OCI-LY7 (cell line): ENCODE measurements around the gene ABCF3. TPM values are rescaled to one million over a fixed set of nuclear protein-coding genes. Genes with fewer than 3 reads are reported as not detected.
A peak's percentile ranks its signal among the peaks of the same experiment; 100 is the strongest.

Source experiments
- BruUV-seq: library from RNA; stranded (reverse); fragments of 400-500 nt; replicated peaks from 2 replicates; lab custom pipeline; 2021; lab: Mats Ljungman, UMichigan
- CTCF ChIA-PET: fragments of 300-600 bp; sonication (Branson Sonifier 250); formaldehyde crosslinking; loops from one replicate; lab custom pipeline; 2022; ENCODE audit warnings: antibody characterized with exemption; ENCODE audit not compliant: unreplicated experiment; lab: Charles Lee
- POLR2A ChIA-PET: fragments of 300-600 bp; sonication (Branson Sonifier 250); formaldehyde crosslinking; loops from one replicate; lab custom pipeline; 2022; ENCODE audit warnings: antibody characterized with exemption; lab: Charles Lee
- DNase-seq: peaks from one replicate; pipeline ENCODE4 v3.0.0-alpha.2; 2015; ENCODE audit warnings: low spot score
- H2AFZ ChIP-seq: fragments of 200-600 bp; sonication (generic), shearing (Covaris generic); 2 replicates; pipeline ENCODE4 v1.6.1; 2014; ENCODE audit warnings: mild to moderate bottlenecking, antibody characterized with exemption, low read length, moderate library complexity
- H3K27ac ChIP-seq: fragments of 200-600 bp; sonication (generic); 2 replicates; pipeline ENCODE4 v1.5.1; 2014; ENCODE audit warnings: mixed run types, low read depth, mild to moderate bottlenecking, moderate library complexity, low read length, inconsistent platforms; ENCODE audit not compliant: poor library complexity, severe bottlenecking
- H3K36me3 ChIP-seq: fragments of 200-600 bp; sonication (generic); 2 replicates; pipeline ENCODE4 v1.6.1; 2014; ENCODE audit warnings: mild to moderate bottlenecking, antibody characterized with exemption, low read length, moderate library complexity, mixed read lengths; ENCODE audit not compliant: insufficient read depth
- H3K4me1 ChIP-seq: fragments of 200-600 bp; sonication (generic); 2 replicates; pipeline ENCODE4 v1.5.1; 2014; ENCODE audit warnings: mild to moderate bottlenecking, low read length; ENCODE audit not compliant: insufficient read depth, poor library complexity, severe bottlenecking
- H3K4me2 ChIP-seq: fragments of 200-600 bp; sonication (generic); 2 replicates; pipeline ENCODE4 v1.6.1; 2014; ENCODE audit warnings: mild to moderate bottlenecking, low read length
- H3K4me3 ChIP-seq: fragments of 200-600 bp; sonication (generic); 2 replicates; pipeline ENCODE4 v1.5.1; 2014; ENCODE audit warnings: mild to moderate bottlenecking, low read depth, low read length; ENCODE audit not compliant: poor library complexity, severe bottlenecking
- H3K79me2 ChIP-seq: fragments of 200-600 bp; sonication (generic); 2 replicates; pipeline ENCODE4 v1.6.1; 2016; ENCODE audit warnings: low read depth, mild to moderate bottlenecking, low read length, moderate library complexity, mixed read lengths; ENCODE audit not compliant: insufficient read depth
- H3K9me2 ChIP-seq: fragments of 200-600 bp; sonication (generic); 2 replicates; pipeline ENCODE4 v1.6.1; 2016; ENCODE audit warnings: mild to moderate bottlenecking, low read length, mixed read lengths; ENCODE audit not compliant: insufficient read depth
- H3K9me3 ChIP-seq: fragments of 200-600 bp; sonication (generic); 2 replicates; pipeline ENCODE4 v1.6.1; 2014; ENCODE audit warnings: mild to moderate bottlenecking, mixed run types, low read length, mixed read lengths
- H4K20me1 ChIP-seq: fragments of 200-600 bp; sonication (generic); 2 replicates; pipeline ENCODE4 v1.6.1; 2014; ENCODE audit warnings: mild to moderate bottlenecking, antibody characterized with exemption, low read length, moderate library complexity, mixed read lengths; ENCODE audit not compliant: insufficient read depth
- CTCF ChIP-seq: fragments of 200-600 bp; sonication (generic); conservative IDR thresholded peaks from 2 replicates; pipeline ENCODE4 v1.5.1; 2014; ENCODE audit warnings: mild to moderate bottlenecking, antibody characterized with exemption, low read length, moderate library complexity, mixed read lengths
- EZH2phosphoT487 ChIP-seq: fragments of 200-600 bp; sonication (generic); IDR thresholded peaks from 2 replicates; pipeline ENCODE4 v1.6.1; 2018; ENCODE audit warnings: low read depth, borderline replicate concordance, mild to moderate bottlenecking, mixed run types, antibody characterized with exemption, low read length, moderate library complexity, mixed read lengths
- intact Hi-C: fragments of 100-400 bp; cut with micrococcal nuclease; formaldehyde crosslinking; loops from one replicate; pipeline ENCODE4 v1.10.0; 2022; ENCODE audit not compliant: unreplicated experiment
- total RNA-seq, 2 experiments: library from RNA; depleted of rRNA in 1 of 2; stranded (reverse); fragments of >200 nt in 1 of 2; shearing (Covaris generic) in 1 of 2; gene quantifications; 2 replicates each; pipeline ENCODE4 v1.2.3, GENCODE V29; 2014 to 2022

The ABCF3 gene
- total RNA-seq, 2 experiments from 2014 or later = 51.6 to 67.1 TPM

DNA sequence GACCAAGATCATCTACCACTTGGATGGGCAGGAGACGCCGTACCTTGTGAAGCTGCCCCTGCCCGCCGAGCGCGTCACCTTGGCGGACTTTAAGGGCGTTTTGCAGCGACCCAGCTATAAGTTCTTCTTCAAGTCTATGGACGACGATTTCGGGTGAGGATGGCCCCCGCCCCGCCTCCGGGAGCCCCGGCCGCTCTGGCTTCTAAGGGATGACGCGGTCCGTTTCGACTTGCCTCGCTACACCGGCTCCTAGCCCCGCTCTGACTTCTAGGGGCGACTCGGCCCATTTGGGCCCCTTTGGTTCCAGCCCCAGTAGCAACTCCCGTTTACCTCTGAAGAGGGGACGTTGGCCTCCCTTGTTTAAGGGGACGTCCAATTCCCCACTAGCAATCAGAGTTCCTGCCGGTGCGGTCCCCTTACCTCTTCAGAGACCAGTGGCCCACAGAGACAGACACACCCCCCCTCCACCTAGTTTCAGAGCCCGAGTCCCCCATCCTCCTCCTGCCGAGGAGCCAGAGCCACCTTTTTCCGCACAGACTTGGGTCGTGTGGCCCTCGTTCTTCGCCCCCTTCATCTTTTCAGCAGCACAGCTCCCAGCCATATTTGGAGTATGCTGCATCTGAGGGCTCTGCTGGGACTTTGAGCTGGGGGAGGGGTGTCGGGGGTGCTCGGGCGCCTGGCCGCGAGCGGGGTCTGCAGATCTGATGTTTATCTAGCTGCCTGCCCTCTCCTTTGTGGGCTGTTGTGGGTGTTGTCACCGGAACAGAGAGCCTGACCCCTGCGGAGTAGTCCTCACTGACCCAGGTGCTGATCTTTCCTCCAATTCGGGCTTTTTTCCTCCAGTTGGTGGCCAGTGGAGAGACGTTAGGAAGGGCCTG is 30.1 kb upstream of the ABCF3 start:
- Histone ChIP-seq H3K4me3 (peak overlapping the region; percentile 92), H3K27ac (peak overlapping the region; percentile 45), H3K36me3 (no peaks in the 10 kb centered on the region), H3K79me2 (peaks cover 36% of the 10 kb centered on the region), H3K9me3 (no peaks in the 10 kb centered on the region), H3K4me1 (peaks cover 23% of the 10 kb centered on the region), H3K4me2 (peak overlapping the region; percentile 99), H4K20me1 (no peaks in the 10 kb centered on the region), H2AFZ (peak overlapping the region; percentile 45), H3K9me2 (no peaks in the 10 kb centered on the region)
- TF ChIP-seq EZH2phosphoT487 = no peak
- peak; percentile 50 for DNase-seq
- intact Hi-C loops = loop anchor here (1.0 to 5.0 kb wide), 2 partner anchors 18 to 156 kb away; partner anchors contain the start of genes AP2M1 and EIF4G1
- no TSS peak for BruUV-seq
- ChIA-PET CTCF (interaction anchor here (0.6 to 0.7 kb wide), 2 partner anchors 9 to 11 kb away, joined by 6 to 8 read pairs; no protein-coding TSS in a partner anchor), POLR2A (interaction anchor here (0.6 to 3.1 kb wide), 9 partner anchors 12 to 149 kb away, joined by 3 to 20 read pairs (median 3); partner anchors contain the start of genes ABCF3 and EIF2B5)

DNA sequence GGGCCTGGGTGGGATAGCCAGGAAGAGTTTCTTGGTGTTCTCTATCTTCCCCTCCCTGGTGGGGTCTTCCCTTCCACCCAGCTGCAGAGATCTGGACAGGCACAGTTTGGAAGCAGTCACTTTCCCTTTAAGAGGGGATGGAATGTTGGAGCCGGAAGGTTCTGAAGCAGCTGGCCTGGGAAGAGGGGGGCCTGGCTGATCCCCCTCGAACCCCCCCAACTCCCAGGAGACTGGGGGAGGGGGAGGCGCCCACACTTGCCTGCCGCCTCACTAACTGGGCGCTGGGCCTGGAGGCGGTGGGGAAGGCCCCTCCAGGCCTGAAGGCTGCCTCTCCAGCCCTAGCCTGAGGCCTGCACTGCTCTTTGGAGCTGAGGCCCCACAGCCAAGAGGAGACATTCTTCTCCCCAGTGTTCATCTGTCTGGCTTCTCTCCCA is 29.5 kb upstream of the ABCF3 start:
- intact Hi-C loops = loop anchor here (5.0 kb wide), 1 partner anchor 156 kb away; the partner anchor contains the start of gene EIF4G1
- Histone ChIP-seq H3K36me3 (no peaks in the 10 kb centered on the region), H3K4me2 (peak overlapping the region; percentile 99), H4K20me1 (no peaks in the 10 kb centered on the region), H3K4me3 (peak overlapping the region; percentile 92), H3K4me1 (peaks cover 23% of the 10 kb centered on the region), H2AFZ (no peak overlapping the region), H3K27ac (peak overlapping the region; percentile 45), H3K9me3 (no peaks in the 10 kb centered on the region), H3K9me2 (no peaks in the 10 kb centered on the region), H3K79me2 (peaks cover 36% of the 10 kb centered on the region)
- POLR2A ChIA-PET = interaction anchor here (0.6 to 3.1 kb wide), 5 partner anchors 21 to 150 kb away, joined by 3 to 20 read pairs (median 4); partner anchors contain the start of genes ABCF3 and EIF2B5
- CTCF ChIA-PET = interaction anchor here (0.7 kb wide), 1 partner anchor 12 kb away, joined by 6 read pairs; no protein-coding TSS in a partner anchor
- no TSS peak for BruUV-seq
- TF ChIP-seq EZH2phosphoT487 (no peak), CTCF (no peak)
- DNase-seq = no peak

DNA sequence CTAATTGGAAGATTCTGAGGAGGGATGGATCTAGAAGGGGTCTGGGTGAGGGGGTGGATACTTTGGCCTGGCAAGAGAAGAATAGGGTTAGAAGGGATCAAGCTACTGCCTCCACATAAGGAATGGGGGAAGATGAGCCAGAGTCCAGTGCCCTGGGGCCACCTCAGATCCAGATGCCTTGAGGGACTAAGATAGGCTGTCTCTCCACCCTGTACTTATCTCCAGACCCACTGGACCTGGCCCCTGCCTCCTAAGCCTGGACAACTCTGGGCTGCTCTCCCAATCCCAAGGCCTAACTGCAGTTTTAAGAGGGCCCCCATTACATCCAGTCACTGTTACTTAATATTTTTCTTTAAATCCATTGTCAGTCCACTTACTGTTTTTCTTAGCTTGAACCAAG is 28.8 kb upstream of the ABCF3 start:
- H3K9me3 ChIP-seq = no peaks in the 10 kb centered on the region
- H3K4me1 ChIP-seq = peaks cover 23% of the 10 kb centered on the region
- CTCF ChIA-PET = no interaction called here
- intact Hi-C loops = loop anchor here (1.0 to 5.0 kb wide), 2 partner anchors 22 to 155 kb away; partner anchors contain the start of genes EIF2B5 and EIF4G1
- peak overlapping the region; percentile 99 for H3K4me2 ChIP-seq
- BruUV-seq = no TSS peak
- no peaks in the 10 kb centered on the region for H4K20me1 ChIP-seq
- peak overlapping the region; percentile 92 for H3K4me3 ChIP-seq
- no peak for DNase-seq
- TF ChIP-seq CTCF = no peak
- no peak for TF ChIP-seq EZH2phosphoT487
- no peak overlapping the region for H2AFZ ChIP-seq
- H3K36me3 ChIP-seq = no peaks in the 10 kb centered on the region
- no peaks in the 10 kb centered on the region for H3K9me2 ChIP-seq
- POLR2A ChIA-PET = interaction anchor here (1.0 to 3.1 kb wide), 3 partner anchors 17 to 29 kb away, joined by 3 to 20 read pairs (median 8); partner anchors contain the start of genes ABCF3, AP2M1 and EIF2B5
- H3K27ac ChIP-seq = peak overlapping the region; percentile 45
- H3K79me2 ChIP-seq = peaks cover 36% of the 10 kb centered on the region
